Measurements from ENCODE around the gene CRIP2.
A peak's percentile ranks its signal among the peaks of the same experiment; 100 is the strongest.

Gene CRIP2

GRCh38 chr14:105494606-105494929 is 19.9 kb downstream of the CRIP2 start:
- Histone ChIP-seq H3K27me3 (replicated peaks; ENCODE audit: control insufficient read depth, insufficient read depth, low read length, poor library complexity, severe bottlenecking) (no peaks in the 10 kb centered on the region), H3K4me3 (ENCODE audit: insufficient read depth, low read depth, low read length, poor library complexity, severe bottlenecking) (no peak overlapping the region), H3K36me3 (ENCODE audit: control insufficient read depth, insufficient read depth, low read length) (peaks cover 11% of the 10 kb centered on the region), H3K9me3 (ENCODE audit: control insufficient read depth, low read length) (no peaks in the 10 kb centered on the region), H3K4me1 (ENCODE audit: control insufficient read depth, insufficient read depth, low read length, poor library complexity, severe bottlenecking) (peaks cover 7% of the 10 kb centered on the region), H3K27ac (ENCODE audit: insufficient read depth, low read length, poor library complexity, severe bottlenecking) (no peak overlapping the region)
- no peak for DNase-seq

- H3K4me1 ChIP-seq (ENCODE audit: control insufficient read depth, insufficient read depth, low read length, poor library complexity, severe bottlenecking), result no peaks in the 10 kb centered on the region
- no peaks in the 10 kb centered on the region for H3K9me3 ChIP-seq (ENCODE audit: control insufficient read depth, low read length)
- no peak overlapping the region for H3K27ac ChIP-seq (ENCODE audit: insufficient read depth, low read length, poor library complexity, severe bottlenecking)
- no peak for DNase-seq
- peaks cover 11% of the 10 kb centered on the region for H3K36me3 ChIP-seq (ENCODE audit: control insufficient read depth, insufficient read depth, low read length)
- no peak overlapping the region for H3K4me3 ChIP-seq (ENCODE audit: insufficient read depth, low read depth, low read length, poor library complexity, severe bottlenecking)
- H3K27me3 ChIP-seq (replicated peaks; ENCODE audit: control insufficient read depth, insufficient read depth, low read length, poor library complexity, severe bottlenecking), result no peaks in the 10 kb centered on the region
Measured at GRCh38 chr14:105495101-105495989, 20.7 kb downstream of the CRIP2 start.

DNA sequence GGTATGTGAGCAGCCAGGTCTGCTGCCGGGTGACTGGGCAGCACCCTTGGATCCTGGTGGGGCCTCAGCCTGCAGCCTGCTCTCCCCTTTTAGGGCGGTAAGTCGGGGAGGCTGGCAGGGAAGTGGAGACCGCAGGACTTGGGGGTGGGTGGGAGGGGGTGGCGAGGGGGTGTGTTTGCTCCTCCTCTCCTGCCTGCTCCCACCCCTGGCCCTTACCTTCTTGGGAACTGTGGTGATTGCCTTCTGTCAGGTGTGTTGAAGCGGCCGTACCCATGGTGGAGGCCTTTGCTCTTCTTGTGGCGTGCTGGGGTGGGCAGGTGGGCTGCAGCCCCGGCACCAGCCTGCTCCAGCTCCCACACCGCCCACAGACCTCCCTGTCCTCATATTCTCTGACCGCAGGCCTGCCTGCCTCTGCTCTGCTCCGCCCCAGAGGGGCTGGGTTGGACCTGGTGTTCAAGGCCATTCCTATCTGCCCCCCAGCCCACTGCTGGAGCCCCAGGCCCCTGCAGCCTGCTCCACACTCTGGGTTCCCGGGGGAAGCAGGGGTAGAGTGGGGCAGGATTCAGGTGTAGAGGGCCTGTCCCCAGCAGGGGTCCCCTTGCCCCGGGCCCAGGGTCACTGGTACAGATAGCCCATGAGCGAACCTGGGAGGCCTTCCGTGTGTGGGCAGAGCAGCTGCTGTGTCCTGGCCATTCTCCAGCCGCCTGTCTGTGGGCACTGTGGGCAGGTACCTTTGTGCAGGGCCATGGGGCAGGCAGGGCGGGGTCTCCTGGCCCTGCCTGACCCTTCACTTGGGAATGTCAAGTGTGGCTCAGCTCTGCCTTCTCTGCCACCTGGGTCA is 21.6 kb downstream of the CRIP2 start:
- Histone ChIP-seq H3K36me3 (ENCODE audit: control insufficient read depth, insufficient read depth, low read length) (peaks cover 11% of the 10 kb centered on the region), H3K27ac (ENCODE audit: insufficient read depth, low read length, poor library complexity, severe bottlenecking) (no peak overlapping the region), H3K9me3 (ENCODE audit: control insufficient read depth, low read length) (no peaks in the 10 kb centered on the region), H3K27me3 (replicated peaks; ENCODE audit: control insufficient read depth, insufficient read depth, low read length, poor library complexity, severe bottlenecking) (no peaks in the 10 kb centered on the region), H3K4me1 (ENCODE audit: control insufficient read depth, insufficient read depth, low read length, poor library complexity, severe bottlenecking) (no peaks in the 10 kb centered on the region), H3K4me3 (ENCODE audit: insufficient read depth, low read depth, low read length, poor library complexity, severe bottlenecking) (no peak overlapping the region)
- no peak for DNase-seq

DNA sequence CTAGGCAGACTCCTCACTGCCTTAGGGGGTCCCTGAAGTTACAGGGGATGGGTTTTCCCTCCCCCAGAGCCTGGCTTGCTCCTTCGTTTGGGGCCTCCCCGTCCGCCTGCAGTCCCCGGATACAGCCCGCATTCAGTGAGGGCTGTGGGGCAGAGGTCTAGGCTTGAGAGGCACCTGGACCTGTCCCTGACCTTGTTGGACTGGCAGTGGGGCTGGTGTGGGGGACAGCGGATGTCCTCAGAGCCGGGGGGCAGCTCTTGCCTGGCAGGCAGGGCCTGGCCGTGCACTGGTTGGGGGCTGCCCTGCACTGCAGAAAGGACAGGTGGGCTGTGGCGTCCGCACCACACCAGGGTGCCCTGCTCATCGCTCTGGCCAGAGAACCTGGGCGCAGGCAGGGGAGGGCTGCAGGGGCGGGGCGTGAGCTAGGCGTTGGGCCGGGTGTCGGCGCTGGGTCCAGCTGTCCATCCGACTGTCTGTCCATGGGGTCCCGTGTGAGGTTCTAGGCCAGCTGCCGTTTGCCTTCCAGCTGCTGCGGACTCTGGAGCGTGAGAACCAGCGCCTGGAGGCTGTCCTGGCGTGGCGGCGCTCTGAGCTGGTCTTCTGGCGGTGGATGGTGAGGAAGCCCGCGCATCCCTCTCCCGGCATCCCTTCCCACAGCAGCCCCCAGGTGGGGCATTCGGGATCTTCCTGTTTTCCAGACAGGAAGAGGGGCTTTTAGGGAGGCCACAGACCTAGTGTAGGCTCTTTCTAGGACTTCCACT is 22.4 kb downstream of the CRIP2 start:
- H3K27me3 ChIP-seq (replicated peaks; ENCODE audit: control insufficient read depth, insufficient read depth, low read length, poor library complexity, severe bottlenecking), result no peaks in the 10 kb centered on the region
- H3K4me1 ChIP-seq (ENCODE audit: control insufficient read depth, insufficient read depth, low read length, poor library complexity, severe bottlenecking), result no peaks in the 10 kb centered on the region
- no peak overlapping the region for H3K4me3 ChIP-seq (ENCODE audit: insufficient read depth, low read depth, low read length, poor library complexity, severe bottlenecking)
- peaks cover 11% of the 10 kb centered on the region for H3K36me3 ChIP-seq (ENCODE audit: control insufficient read depth, insufficient read depth, low read length)
- no peaks in the 10 kb centered on the region for H3K9me3 ChIP-seq (ENCODE audit: control insufficient read depth, low read length)
- no peak overlapping the region for H3K27ac ChIP-seq (ENCODE audit: insufficient read depth, low read length, poor library complexity, severe bottlenecking)
- peak in 1 of 3 donors; percentile 1 for DNase-seq

GRCh38 chr14:105497671-105498429 is 23.2 kb downstream of the CRIP2 start:
- H3K4me3 ChIP-seq (ENCODE audit: insufficient read depth, low read depth, low read length, poor library complexity, severe bottlenecking), result no peak overlapping the region
- H3K4me1 ChIP-seq (ENCODE audit: control insufficient read depth, insufficient read depth, low read length, poor library complexity, severe bottlenecking), result no peaks in the 10 kb centered on the region
- H3K27ac ChIP-seq (ENCODE audit: insufficient read depth, low read length, poor library complexity, severe bottlenecking), result no peak overlapping the region
- no peaks in the 10 kb centered on the region for H3K9me3 ChIP-seq (ENCODE audit: control insufficient read depth, low read length)
- H3K36me3 ChIP-seq (ENCODE audit: control insufficient read depth, insufficient read depth, low read length), result peaks cover 11% of the 10 kb centered on the region
- DNase-seq, result no peak
- no peaks in the 10 kb centered on the region for H3K27me3 ChIP-seq (replicated peaks; ENCODE audit: control insufficient read depth, insufficient read depth, low read length, poor library complexity, severe bottlenecking)

GRCh38 chr14:105498430-105499255 is 24.0 kb downstream of the CRIP2 start:
- Histone ChIP-seq H3K36me3 (ENCODE audit: control insufficient read depth, insufficient read depth, low read length) (peaks cover 11% of the 10 kb centered on the region), H3K4me1 (ENCODE audit: control insufficient read depth, insufficient read depth, low read length, poor library complexity, severe bottlenecking) (no peaks in the 10 kb centered on the region), H3K9me3 (ENCODE audit: control insufficient read depth, low read length) (no peaks in the 10 kb centered on the region), H3K27ac (ENCODE audit: insufficient read depth, low read length, poor library complexity, severe bottlenecking) (no peak overlapping the region), H3K27me3 (replicated peaks; ENCODE audit: control insufficient read depth, insufficient read depth, low read length, poor library complexity, severe bottlenecking) (no peaks in the 10 kb centered on the region), H3K4me3 (ENCODE audit: insufficient read depth, low read depth, low read length, poor library complexity, severe bottlenecking) (no peak overlapping the region)
- no peak for DNase-seq

DNA sequence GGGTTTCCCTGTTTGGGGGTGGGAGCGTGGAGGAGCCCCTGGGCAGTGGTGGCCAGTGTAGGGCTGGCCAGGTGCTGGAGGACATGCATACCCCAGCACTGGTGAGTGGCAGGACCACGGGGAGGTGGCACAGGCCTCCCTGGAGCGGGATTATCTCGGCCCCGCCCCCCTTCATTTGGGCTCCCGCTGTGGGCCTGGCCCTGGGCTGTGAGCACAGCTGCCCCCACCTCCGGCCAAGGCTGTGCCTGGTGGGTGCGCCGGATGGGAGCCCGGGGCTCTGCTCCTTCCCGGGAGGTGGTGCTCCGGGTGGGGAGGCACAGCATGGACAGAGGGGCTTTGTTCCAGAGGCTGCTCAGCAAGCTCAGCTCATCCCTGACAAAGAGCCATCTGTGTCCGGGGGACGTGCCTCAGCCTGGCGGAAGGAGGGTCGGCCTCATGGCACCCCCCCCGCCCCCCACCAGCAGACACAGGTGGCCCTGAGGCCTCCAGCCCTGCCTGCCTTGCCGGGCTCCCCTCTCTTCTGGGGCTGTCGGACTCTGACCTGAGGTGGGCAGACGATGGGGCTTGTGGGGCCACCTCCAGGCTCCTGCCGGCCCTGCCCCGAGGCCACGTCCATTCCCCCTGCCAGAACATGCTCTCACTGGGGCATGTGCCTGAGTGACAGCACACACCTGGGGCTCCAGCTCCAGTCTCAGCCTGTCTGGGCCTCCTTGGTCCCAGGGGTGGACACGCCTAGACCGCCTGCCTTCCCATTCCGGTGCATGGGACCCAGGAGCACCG is 24.8 kb downstream of the CRIP2 start:
- Histone ChIP-seq H3K4me1 (ENCODE audit: control insufficient read depth, insufficient read depth, low read length, poor library complexity, severe bottlenecking) (no peaks in the 10 kb centered on the region), H3K27me3 (replicated peaks; ENCODE audit: control insufficient read depth, insufficient read depth, low read length, poor library complexity, severe bottlenecking) (no peaks in the 10 kb centered on the region), H3K9me3 (ENCODE audit: control insufficient read depth, low read length) (no peaks in the 10 kb centered on the region), H3K36me3 (ENCODE audit: control insufficient read depth, insufficient read depth, low read length) (peaks cover 11% of the 10 kb centered on the region), H3K4me3 (ENCODE audit: insufficient read depth, low read depth, low read length, poor library complexity, severe bottlenecking) (no peak overlapping the region), H3K27ac (ENCODE audit: insufficient read depth, low read length, poor library complexity, severe bottlenecking) (no peak overlapping the region)
- no peak for DNase-seq

DNA sequence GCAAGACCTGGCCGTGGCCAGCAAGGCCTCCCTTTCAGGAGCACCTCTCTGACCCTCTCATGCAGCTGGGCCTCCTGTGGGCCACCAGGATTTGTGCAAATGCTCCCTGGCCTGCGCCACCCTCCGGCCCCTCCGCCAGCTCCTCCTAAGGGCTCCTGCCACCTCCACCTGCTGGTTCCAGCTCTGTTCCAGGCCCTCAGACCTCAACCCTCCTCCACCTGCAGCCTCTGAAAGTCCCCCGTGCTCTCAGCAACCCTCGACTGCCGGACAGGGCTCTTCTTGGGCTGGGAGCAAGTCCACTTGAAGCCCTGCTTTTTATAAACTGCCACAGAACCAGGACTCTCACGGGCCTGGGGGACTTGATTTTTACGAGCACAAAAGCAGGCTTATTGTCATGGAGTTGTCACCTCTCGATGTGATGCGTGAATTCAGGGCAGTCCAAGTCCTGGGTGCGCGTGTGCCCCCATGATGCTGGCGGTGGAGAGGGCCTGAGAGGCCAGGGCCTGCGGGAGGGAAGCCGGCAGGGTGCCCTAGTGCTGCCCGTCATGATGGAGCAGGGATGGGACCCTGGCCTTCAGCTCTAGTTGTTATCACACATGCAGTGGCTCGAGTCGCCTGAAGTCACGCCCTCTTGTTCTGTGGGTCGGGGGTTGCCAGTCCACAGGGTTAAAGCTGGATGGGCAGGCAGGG is 25.6 kb downstream of the CRIP2 start:
- no peak overlapping the region for H3K4me3 ChIP-seq (ENCODE audit: insufficient read depth, low read depth, low read length, poor library complexity, severe bottlenecking)
- H3K4me1 ChIP-seq (ENCODE audit: control insufficient read depth, insufficient read depth, low read length, poor library complexity, severe bottlenecking), result no peaks in the 10 kb centered on the region
- H3K27ac ChIP-seq (ENCODE audit: insufficient read depth, low read length, poor library complexity, severe bottlenecking), result no peak overlapping the region
- H3K36me3 ChIP-seq (ENCODE audit: control insufficient read depth, insufficient read depth, low read length), result peaks cover 11% of the 10 kb centered on the region
- DNase-seq, result no peak
- no peaks in the 10 kb centered on the region for H3K9me3 ChIP-seq (ENCODE audit: control insufficient read depth, low read length)
- H3K27me3 ChIP-seq (replicated peaks; ENCODE audit: control insufficient read depth, insufficient read depth, low read length, poor library complexity, severe bottlenecking), result no peaks in the 10 kb centered on the region
